ENCODE measurements around the gene GLIS2. TPM values are rescaled to one million over a fixed set of nuclear protein-coding genes. Genes with fewer than 3 reads are reported as not detected.

GLIS2 gene
- total RNA-seq, 1 experiment from 2014 or later, result 23.0 TPM

GRCh38 chr16:4370151-4370550 is 54.3 kb downstream of the GLIS2 start:
- no peak for TF ChIP-seq AR (CRISPR knock-in tag; IDR thresholded peaks at IDR 0.05)
- no peak for TF ChIP-seq ZNF317 (CRISPR knock-in tag; IDR thresholded peaks at IDR 0.05; ENCODE audit: borderline replicate concordance, low read depth)
- TF ChIP-seq NR3C1 (CRISPR knock-in tag; conservative IDR thresholded peaks at IDR 0.05; ENCODE audit: low read depth), result no peak
- no peak for TF ChIP-seq ZNF281 (CRISPR knock-in tag; IDR thresholded peaks at IDR 0.05)
- TF ChIP-seq ZSCAN18 (CRISPR knock-in tag; IDR thresholded peaks at IDR 0.05), result no peak
- no peak for TF ChIP-seq ZNF416 (CRISPR knock-in tag; IDR thresholded peaks at IDR 0.05)
- TF ChIP-seq JUN (CRISPR knock-in tag; IDR thresholded peaks at IDR 0.05), result no peak
- no peak for TF ChIP-seq FOXK1 (CRISPR knock-in tag; IDR thresholded peaks at IDR 0.05)
- TF ChIP-seq, protein P1, sequence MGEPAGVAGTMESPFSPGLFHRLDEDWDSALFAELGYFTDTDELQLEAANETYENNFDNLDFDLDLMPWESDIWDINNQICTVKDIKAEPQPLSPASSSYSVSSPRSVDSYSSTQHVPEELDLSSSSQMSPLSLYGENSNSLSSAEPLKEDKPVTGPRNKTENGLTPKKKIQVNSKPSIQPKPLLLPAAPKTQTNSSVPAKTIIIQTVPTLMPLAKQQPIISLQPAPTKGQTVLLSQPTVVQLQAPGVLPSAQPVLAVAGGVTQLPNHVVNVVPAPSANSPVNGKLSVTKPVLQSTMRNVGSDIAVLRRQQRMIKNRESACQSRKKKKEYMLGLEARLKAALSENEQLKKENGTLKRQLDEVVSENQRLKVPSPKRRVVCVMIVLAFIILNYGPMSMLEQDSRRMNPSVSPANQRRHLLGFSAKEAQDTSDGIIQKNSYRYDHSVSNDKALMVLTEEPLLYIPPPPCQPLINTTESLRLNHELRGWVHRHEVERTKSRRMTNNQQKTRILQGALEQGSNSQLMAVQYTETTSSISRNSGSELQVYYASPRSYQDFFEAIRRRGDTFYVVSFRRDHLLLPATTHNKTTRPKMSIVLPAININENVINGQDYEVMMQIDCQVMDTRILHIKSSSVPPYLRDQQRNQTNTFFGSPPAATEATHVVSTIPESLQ (CRISPR knock-in tag; IDR thresholded peaks at IDR 0.05), result no peak
- TF ChIP-seq NFYB (CRISPR knock-in tag; conservative IDR thresholded peaks at IDR 0.05; ENCODE audit: low read depth), result no peak
- TF ChIP-seq, protein P2, sequence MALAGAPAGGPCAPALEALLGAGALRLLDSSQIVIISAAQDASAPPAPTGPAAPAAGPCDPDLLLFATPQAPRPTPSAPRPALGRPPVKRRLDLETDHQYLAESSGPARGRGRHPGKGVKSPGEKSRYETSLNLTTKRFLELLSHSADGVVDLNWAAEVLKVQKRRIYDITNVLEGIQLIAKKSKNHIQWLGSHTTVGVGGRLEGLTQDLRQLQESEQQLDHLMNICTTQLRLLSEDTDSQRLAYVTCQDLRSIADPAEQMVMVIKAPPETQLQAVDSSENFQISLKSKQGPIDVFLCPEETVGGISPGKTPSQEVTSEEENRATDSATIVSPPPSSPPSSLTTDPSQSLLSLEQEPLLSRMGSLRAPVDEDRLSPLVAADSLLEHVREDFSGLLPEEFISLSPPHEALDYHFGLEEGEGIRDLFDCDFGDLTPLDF (CRISPR knock-in tag; IDR thresholded peaks at IDR 0.05), result no peak
- no peak for TF ChIP-seq GRHL2 (CRISPR knock-in tag; IDR thresholded peaks at IDR 0.05; ENCODE audit: insufficient replicate concordance, severe bottlenecking)
- TF ChIP-seq IRF1 (CRISPR knock-in tag; IDR thresholded peaks at IDR 0.05), result no peak
- no peak for TF ChIP-seq CBFB (CRISPR knock-in tag; IDR thresholded peaks at IDR 0.05; ENCODE audit: low read depth)
- TF ChIP-seq MYBL2 (CRISPR knock-in tag; IDR thresholded peaks at IDR 0.05), result no peak
- no peak for TF ChIP-seq ATF1 (CRISPR knock-in tag; IDR thresholded peaks at IDR 0.05)
- TF ChIP-seq TEAD1 (CRISPR knock-in tag; IDR thresholded peaks at IDR 0.05), result no peak
- TF ChIP-seq, protein P3, sequence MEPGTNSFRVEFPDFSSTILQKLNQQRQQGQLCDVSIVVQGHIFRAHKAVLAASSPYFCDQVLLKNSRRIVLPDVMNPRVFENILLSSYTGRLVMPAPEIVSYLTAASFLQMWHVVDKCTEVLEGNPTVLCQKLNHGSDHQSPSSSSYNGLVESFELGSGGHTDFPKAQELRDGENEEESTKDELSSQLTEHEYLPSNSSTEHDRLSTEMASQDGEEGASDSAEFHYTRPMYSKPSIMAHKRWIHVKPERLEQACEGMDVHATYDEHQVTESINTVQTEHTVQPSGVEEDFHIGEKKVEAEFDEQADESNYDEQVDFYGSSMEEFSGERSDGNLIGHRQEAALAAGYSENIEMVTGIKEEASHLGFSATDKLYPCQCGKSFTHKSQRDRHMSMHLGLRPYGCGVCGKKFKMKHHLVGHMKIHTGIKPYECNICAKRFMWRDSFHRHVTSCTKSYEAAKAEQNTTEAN (CRISPR knock-in tag; IDR thresholded peaks at IDR 0.05), result no peak
- TF ChIP-seq, protein P4, sequence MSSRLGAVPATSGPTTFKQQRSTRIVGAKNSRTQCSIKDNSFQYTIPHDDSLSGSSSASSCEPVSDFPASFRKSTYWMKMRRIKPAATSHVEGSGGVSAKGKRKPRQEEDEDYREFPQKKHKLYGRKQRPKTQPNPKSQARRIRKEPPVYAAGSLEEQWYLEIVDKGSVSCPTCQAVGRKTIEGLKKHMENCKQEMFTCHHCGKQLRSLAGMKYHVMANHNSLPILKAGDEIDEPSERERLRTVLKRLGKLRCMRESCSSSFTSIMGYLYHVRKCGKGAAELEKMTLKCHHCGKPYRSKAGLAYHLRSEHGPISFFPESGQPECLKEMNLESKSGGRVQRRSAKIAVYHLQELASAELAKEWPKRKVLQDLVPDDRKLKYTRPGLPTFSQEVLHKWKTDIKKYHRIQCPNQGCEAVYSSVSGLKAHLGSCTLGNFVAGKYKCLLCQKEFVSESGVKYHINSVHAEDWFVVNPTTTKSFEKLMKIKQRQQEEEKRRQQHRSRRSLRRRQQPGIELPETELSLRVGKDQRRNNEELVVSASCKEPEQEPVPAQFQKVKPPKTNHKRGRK (CRISPR knock-in tag; IDR thresholded peaks at IDR 0.05; ENCODE audit: borderline replicate concordance), result no peak
- no peak for TF ChIP-seq GABPB1 (CRISPR knock-in tag; IDR thresholded peaks at IDR 0.05)
- no peak overlapping the region for H3K27ac Mint-ChIP-seq
- ChIA-PET CTCF (interaction anchor here (1.0 to 4.0 kb wide), 7 partner anchors 8 to 81 kb away, joined by 3 to 45 read pairs (median 9); no protein-coding TSS in a partner anchor), POLR2A (no interaction called here)
- DNase-seq (ENCODE audit: low spot score), result no peak
- H3K4me1 Mint-ChIP-seq, result peaks cover 18% of the 10 kb centered on the region
- no peaks in the 10 kb centered on the region for H3K9me3 Mint-ChIP-seq
- no peak for ATAC-seq
- H3K36me3 Mint-ChIP-seq, result no peaks in the 10 kb centered on the region
- no peaks in the 10 kb centered on the region for H3K27me3 Mint-ChIP-seq (ENCODE audit: low read depth)
- no peak overlapping the region for H3K4me3 Mint-ChIP-seq
